Measurements from ENCODE around the gene DMRTA2. TPM values are rescaled to one million over a fixed set of nuclear protein-coding genes. Genes with fewer than 3 reads are reported as not detected.

DMRTA2 gene
- total and polyA plus RNA-seq, 2 of the 4 experiments (the other 2 are of a cell fraction): 0.02 TPM; not detected in 1

DNA sequence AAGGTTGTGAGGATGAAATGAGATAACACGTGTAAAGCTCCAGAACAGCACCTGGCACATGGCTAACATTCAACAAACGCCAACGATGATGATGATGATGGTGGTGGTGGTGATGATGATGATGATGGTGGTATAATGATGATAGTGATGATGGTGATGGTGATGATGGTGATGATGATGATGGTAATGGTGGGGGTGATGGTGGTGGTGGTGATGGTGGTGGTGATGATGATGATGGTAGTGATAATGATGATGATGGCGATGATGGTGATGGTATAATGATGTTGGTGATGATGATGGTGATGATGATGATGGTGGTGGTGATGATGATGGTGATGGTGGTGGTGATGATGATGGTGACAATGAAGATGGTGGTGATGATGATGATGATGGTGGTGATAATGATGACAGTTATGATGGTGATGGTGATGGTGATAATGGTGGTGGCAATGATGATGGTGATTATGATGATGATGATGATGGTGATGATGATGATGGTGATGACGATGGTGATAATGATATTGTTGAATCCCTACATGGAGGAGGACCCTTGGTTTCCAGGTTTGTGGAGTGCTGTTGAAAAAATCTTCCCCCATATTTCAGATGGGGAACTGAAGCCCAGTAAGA, 54.1 kb downstream of the DMRTA2 start:
- H2BK5ac ChIP-seq (ENCODE audit: low read depth, low read length, poor library complexity, severe bottlenecking): peak overlapping the region; percentile 10

More for the DNA sequence above, 54.1 kb downstream of the DMRTA2 start:
- Histone ChIP-seq H3K27me3 (ENCODE audit: control insufficient read depth, insufficient read depth, low read length) (peaks cover 7% of the 10 kb centered on the region), H4K5ac (ENCODE audit: low read depth, low read length) (no peak overlapping the region), H3K79me1 (ENCODE audit: low read depth in 1 of 2, low read length in 2 of 2) (no peaks in the 10 kb centered on the region), H2BK120ac (ENCODE audit: low read depth, low read length) (no peak overlapping the region), H2BK20ac (ENCODE audit: low read depth, low read length) (no peak overlapping the region), H3K14ac (replicated peaks; ENCODE audit: low read depth, low read length) (no peak overlapping the region), H3K4me2 (ENCODE audit: low read depth, low read length) (no peak overlapping the region), H3K23ac (ENCODE audit: low read depth, low read length) (no peak overlapping the region), H3K9ac (ENCODE audit: low read depth, low read length) (no peak overlapping the region), H3K27ac (ENCODE audit: insufficient read depth, low read length) (no peak overlapping the region), H3K4ac (ENCODE audit: low read depth, low read length) (no peak overlapping the region), H2BK15ac (ENCODE audit: low read depth, low read length) (no peak overlapping the region), H2AK5ac (ENCODE audit: low read depth, low read length) (no peak overlapping the region), H3K4me1 (ENCODE audit: control insufficient read depth, insufficient read depth, low read length) (no peaks in the 10 kb centered on the region), H4K91ac (ENCODE audit: insufficient read depth, low read depth, low read length) (no peak overlapping the region), H3K36me3 (ENCODE audit: control insufficient read depth, insufficient read depth, low read length) (no peaks in the 10 kb centered on the region), H3K4me3 (ENCODE audit: insufficient read depth, low read depth, low read length) (no peak overlapping the region), H4K8ac (ENCODE audit: low read depth in 2 of 2, low read length in 2 of 2) (no peak overlapping the region), H3K56ac (ENCODE audit: extremely low read depth, insufficient read depth, low read length) (no peak overlapping the region), H3K9me1 (ENCODE audit: insufficient read depth, low read length) (0 out of 2 replicates have a peak, but pooled peaks cover 2% of the 10 kb centered on the region), H2AK9ac (replicated peaks; ENCODE audit: low read depth, low read length, poor library complexity) (no peak overlapping the region), H3K18ac (ENCODE audit: low read depth, low read length) (no peak overlapping the region), H3K9me3 (ENCODE audit: control insufficient read depth, insufficient read depth, low read length) (no peaks in the 10 kb centered on the region), H2AFZ (replicated peaks; ENCODE audit: low read length, poor library complexity) (no peak overlapping the region), H4K20me1 (ENCODE audit: insufficient read depth, low read length) (no peaks in the 10 kb centered on the region)
- dilution Hi-C loops (cut with HindIII; ENCODE audit: low sequenced_read_pairs, unreplicated experiment): no loop called here
- CTCF ChIA-PET: no interaction called here
- POLR2A ChIA-PET (ENCODE audit: unreplicated experiment): no interaction called here
- ATAC-seq (ENCODE audit: low read depth): no peak
- in situ Hi-C loops (cut with MboI; ENCODE audit: low sequenced_read_pairs): loop anchor here (5.0 to 25.0 kb wide), 2 partner anchors 238 to 818 kb away; no protein-coding TSS in a partner anchor
- DNase-seq: no peak
- WGBS, 2 experiments (ENCODE audit: extremely low coverage in 2 of 2, insufficient read length in 1 of 2): 100% methylated on average over 1 of the region's 5 CpGs; no CpG with 5 or more reads in 1 of the 2 experiments
- intact Hi-C loops (cut with micrococcal nuclease): loop anchor here (5.0 kb wide), 1 partner anchor 818 kb away; no protein-coding TSS in a partner anchor
- no TSS peak for BruUV-seq (replicated peaks)
- no peak for TF ChIP-seq RAD21 (IDR thresholded peaks at IDR 0.05; ENCODE audit: low read length)
- TF ChIP-seq FOS (IDR thresholded peaks at IDR 0.05; ENCODE audit: low read depth, low read length): no peak
- TF ChIP-seq RFX5 (IDR thresholded peaks at IDR 0.05; ENCODE audit: low read depth, low read length): no peak
- TF ChIP-seq MXI1 (IDR thresholded peaks at IDR 0.05; ENCODE audit: borderline replicate concordance, low read depth, low read length): no peak
- TF ChIP-seq NFE2L2 (IDR thresholded peaks at IDR 0.05; ENCODE audit: low read depth, low read length): no peak
- TF ChIP-seq, protein P1, sequence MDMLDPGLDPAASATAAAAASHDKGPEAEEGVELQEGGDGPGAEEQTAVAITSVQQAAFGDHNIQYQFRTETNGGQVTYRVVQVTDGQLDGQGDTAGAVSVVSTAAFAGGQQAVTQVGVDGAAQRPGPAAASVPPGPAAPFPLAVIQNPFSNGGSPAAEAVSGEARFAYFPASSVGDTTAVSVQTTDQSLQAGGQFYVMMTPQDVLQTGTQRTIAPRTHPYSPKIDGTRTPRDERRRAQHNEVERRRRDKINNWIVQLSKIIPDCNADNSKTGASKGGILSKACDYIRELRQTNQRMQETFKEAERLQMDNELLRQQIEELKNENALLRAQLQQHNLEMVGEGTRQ (IDR thresholded peaks at IDR 0.05; ENCODE audit: low read depth, low read length): no peak

All from IMR-90 (cell line).